Liver (tissue), 3 donors: ENCODE data around the gene NBEA.
"Not testable (repeated sequence)": the region's sequence is repeated elsewhere in the genome, so short reads cannot be mapped to it uniquely, and the experiment has no call there.

ENCODE experiments used
- CTCF ChIP-seq: fragments of 150-350 bp; IDR thresholded peaks from 2 replicates; pipeline ENCODE4 v1.5.1; 2017; ENCODE audit warnings: improper control_type of control experiment, low read depth, low read length; ENCODE audit not compliant: missing input control
- GABPA ChIP-seq, 2 donors: IDR thresholded peaks in 1 of 2; conservative IDR thresholded peaks in 1 of 2; 2 replicates each; pipeline ENCODE4 v1.6.1; 2016; ENCODE audit warnings: antibody characterized with exemption in 2 of 2, mild to moderate bottlenecking in 1 of 2, moderate library complexity in 1 of 2
- donor health status: healthy.
- donor health status: healthy.

DNA sequence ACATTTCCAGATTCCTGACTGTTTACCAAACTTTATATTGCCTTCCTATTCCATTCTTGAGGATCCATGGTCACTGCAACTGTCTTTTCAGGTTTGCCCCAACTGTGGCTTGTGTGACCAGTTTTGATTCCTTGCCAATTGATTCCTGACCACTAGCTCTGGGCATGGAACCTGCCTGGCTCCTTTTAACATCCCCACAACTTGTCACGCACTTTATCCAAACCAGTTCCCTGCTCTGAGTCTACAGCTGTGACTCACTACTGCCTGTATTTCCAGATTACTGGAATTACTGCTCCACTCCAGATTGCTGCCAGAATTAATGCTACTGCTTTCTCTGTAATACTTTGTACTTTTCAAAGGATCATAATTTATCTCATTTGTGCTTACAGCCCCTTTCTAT lies 13.4 kb upstream of the NBEA start:
- TF ChIP-seq GABPA (IDR thresholded peaks at IDR 0.05 in 1 of 2, conservative IDR thresholded peaks at IDR 0.05 in 1 of 2); CTCF: not testable (repeated sequence)
